WTC11 (cell line): ENCODE measurements around the gene HOXC11. TPM values are rescaled to one million over a fixed set of nuclear protein-coding genes. Genes with fewer than 3 reads are reported as not detected.
A peak's percentile ranks its signal among the peaks of the same experiment; 100 is the strongest.

Source experiments
- ATAC-seq: fragments of 200-7000 bp; cut with Tn5 transposase; 2 replicates; pipeline ENCODE4 v1.10.0; 2021; ENCODE audit warnings: mild to moderate bottlenecking, moderate library complexity
- CTCF ChIA-PET: fragments of 300-600 bp; sonication (Branson Sonifier 250); formaldehyde crosslinking; loops from one replicate; lab custom pipeline; 2021; ENCODE audit warnings: antibody characterized with exemption; lab: Charles Lee
- POLR2A ChIA-PET: fragments of 350-600 bp; sonication (Branson Sonifier 250); formaldehyde crosslinking; loops from one replicate; lab custom pipeline; 2021; ENCODE audit warnings: antibody characterized with exemption; lab: Charles Lee
- DNase-seq: peaks from one replicate; pipeline ENCODE4 v3.0.0; 2021; ENCODE audit warnings: low spot score
- H3K27ac Mint-ChIP-seq: 2 replicates; pipeline ENCODE4 v1.8.0; 2021; ENCODE audit warnings: mixed read lengths
- H3K27me3 Mint-ChIP-seq: 2 replicates; pipeline ENCODE4 v1.8.0; 2021; ENCODE audit warnings: low read depth, mild to moderate bottlenecking, moderate library complexity, mixed read lengths
- H3K36me3 Mint-ChIP-seq: 2 replicates; pipeline ENCODE4 v1.8.0; 2021; ENCODE audit warnings: mixed read lengths
- H3K4me1 Mint-ChIP-seq: 2 replicates; pipeline ENCODE4 v1.8.0; 2022; ENCODE audit warnings: mixed read lengths
- H3K4me3 Mint-ChIP-seq: 2 replicates; pipeline ENCODE4 v1.8.0; 2021; ENCODE audit warnings: mild to moderate bottlenecking, moderate library complexity, mixed read lengths
- H3K9me3 Mint-ChIP-seq: 2 replicates; pipeline ENCODE4 v1.8.0; 2021; ENCODE audit warnings: mixed read lengths
- CREB1 ChIP-seq: sonication (generic); formaldehyde crosslinking; IDR thresholded peaks from 2 replicates; pipeline ENCODE4 v1.8.0; 2023; ENCODE audit warnings: mild to moderate bottlenecking, missing genetic modification reagents
- CREM ChIP-seq: sonication (generic); formaldehyde crosslinking; IDR thresholded peaks from 2 replicates; pipeline ENCODE4 v1.8.1; 2022; ENCODE audit warnings: mild to moderate bottlenecking, missing genetic modification reagents, moderate library complexity
- ETV6 ChIP-seq: sonication (generic); formaldehyde crosslinking; IDR thresholded peaks from 2 replicates; pipeline ENCODE4 v1.8.1; 2022; ENCODE audit warnings: mild to moderate bottlenecking, missing genetic modification reagents
- GABPB1 ChIP-seq: sonication (generic); formaldehyde crosslinking; IDR thresholded peaks from 2 replicates; pipeline ENCODE4 v1.8.1; 2023; ENCODE audit warnings: mild to moderate bottlenecking, missing genetic modification reagents
- GTF2I ChIP-seq: fragments of 250-450 bp; sonication (Bioruptor Pico); conservative IDR thresholded peaks from 2 replicates; pipeline ENCODE4 v1.4.0; 2021; ENCODE audit warnings: mild to moderate bottlenecking
- TCF7 ChIP-seq: sonication (generic); formaldehyde crosslinking; IDR thresholded peaks from 2 replicates; pipeline ENCODE4 v1.8.0; 2022; ENCODE audit warnings: mild to moderate bottlenecking, low read depth, missing genetic modification reagents, moderate library complexity
- TEAD4 ChIP-seq: sonication (generic); formaldehyde crosslinking; IDR thresholded peaks from 2 replicates; pipeline ENCODE4 v1.8.0; 2022; ENCODE audit warnings: mild to moderate bottlenecking, missing genetic modification reagents
- ZNF121 ChIP-seq: sonication (generic); formaldehyde crosslinking; IDR thresholded peaks from 2 replicates; pipeline ENCODE4 v1.8.0; 2023; ENCODE audit warnings: missing genetic modification reagents
- total RNA-seq: library from RNA; stranded (reverse); gene quantifications from 3 replicates; pipeline ENCODE4 v1.2.3, GENCODE V29; 2021
- TF ChIP-seq, protein P1 (sequence below): sonication (generic); formaldehyde crosslinking; IDR thresholded peaks from 2 replicates; pipeline ENCODE4 v1.8.1; 2022; ENCODE audit warnings: missing genetic modification reagents, borderline replicate concordance
- TF ChIP-seq, protein P2 (sequence below): fragments of 250-450 bp; sonication (Bioruptor Pico); IDR thresholded peaks from 2 replicates; pipeline ENCODE4 v1.9.0; 2021; ENCODE audit warnings: mild to moderate bottlenecking
- TF ChIP-seq, protein P3 (sequence below): fragments of 250-450 bp; sonication (Bioruptor Pico); IDR thresholded peaks from 2 replicates; pipeline ENCODE4 v1.8.0; 2021; ENCODE audit warnings: mild to moderate bottlenecking
- TF ChIP-seq, protein P4 (sequence below): sonication (generic); formaldehyde crosslinking; conservative IDR thresholded peaks from 2 replicates; pipeline ENCODE4 v1.8.1; 2023; ENCODE audit warnings: mild to moderate bottlenecking, low read depth, missing genetic modification reagents, moderate library complexity
- TF ChIP-seq, protein P5 (sequence below): sonication (generic); formaldehyde crosslinking; IDR thresholded peaks from 2 replicates; pipeline ENCODE4 v1.8.0; 2023; ENCODE audit warnings: mild to moderate bottlenecking, missing genetic modification reagents

HOXC11 gene
- total RNA-seq, 1 experiment from 2014 or later, result not detected

DNA sequence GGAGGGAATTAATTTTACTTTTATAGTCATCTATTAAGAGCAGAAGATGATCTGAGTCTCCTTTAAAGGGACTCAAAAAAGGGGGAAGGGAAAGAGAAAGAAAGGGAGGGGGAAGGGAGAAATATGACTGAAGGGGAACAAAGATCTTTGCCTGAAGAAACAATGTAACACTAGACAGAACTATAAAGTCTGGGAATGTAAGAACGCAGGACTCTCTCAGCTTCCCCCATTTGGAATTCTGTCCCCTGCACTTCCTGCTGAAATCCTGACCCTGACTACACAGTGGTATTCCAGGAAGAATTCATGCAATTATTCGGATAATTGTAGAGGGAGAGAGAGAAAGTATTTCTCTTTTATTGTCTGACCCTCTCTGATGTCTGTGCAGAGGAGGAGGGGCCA lies 8.6 kb upstream of the HOXC11 start:
- POLR2A ChIA-PET, result no interaction called here
- Mint-ChIP-seq H3K36me3 (no peaks in the 10 kb centered on the region), H3K4me3 (no peak overlapping the region), H3K27me3 (peaks cover 100% of the 10 kb centered on the region), H3K9me3 (no peaks in the 10 kb centered on the region), H3K4me1 (peaks cover 23% of the 10 kb centered on the region), H3K27ac (no peak overlapping the region)
- ATAC-seq (no peak), DNase-seq (no peak)
- CTCF ChIA-PET, result no interaction called here
- TF ChIP-seq ETV6 (CRISPR knock-in tag) (no peak), GABPB1 (no peak), GTF2I (no peak), CREM (CRISPR knock-in tag) (no peak), CREB1 (CRISPR knock-in tag) (no peak)
- TF ChIP-seq, protein P1, sequence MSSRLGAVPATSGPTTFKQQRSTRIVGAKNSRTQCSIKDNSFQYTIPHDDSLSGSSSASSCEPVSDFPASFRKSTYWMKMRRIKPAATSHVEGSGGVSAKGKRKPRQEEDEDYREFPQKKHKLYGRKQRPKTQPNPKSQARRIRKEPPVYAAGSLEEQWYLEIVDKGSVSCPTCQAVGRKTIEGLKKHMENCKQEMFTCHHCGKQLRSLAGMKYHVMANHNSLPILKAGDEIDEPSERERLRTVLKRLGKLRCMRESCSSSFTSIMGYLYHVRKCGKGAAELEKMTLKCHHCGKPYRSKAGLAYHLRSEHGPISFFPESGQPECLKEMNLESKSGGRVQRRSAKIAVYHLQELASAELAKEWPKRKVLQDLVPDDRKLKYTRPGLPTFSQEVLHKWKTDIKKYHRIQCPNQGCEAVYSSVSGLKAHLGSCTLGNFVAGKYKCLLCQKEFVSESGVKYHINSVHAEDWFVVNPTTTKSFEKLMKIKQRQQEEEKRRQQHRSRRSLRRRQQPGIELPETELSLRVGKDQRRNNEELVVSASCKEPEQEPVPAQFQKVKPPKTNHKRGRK (CRISPR knock-in tag), result no peak
- TF ChIP-seq, protein P2, sequence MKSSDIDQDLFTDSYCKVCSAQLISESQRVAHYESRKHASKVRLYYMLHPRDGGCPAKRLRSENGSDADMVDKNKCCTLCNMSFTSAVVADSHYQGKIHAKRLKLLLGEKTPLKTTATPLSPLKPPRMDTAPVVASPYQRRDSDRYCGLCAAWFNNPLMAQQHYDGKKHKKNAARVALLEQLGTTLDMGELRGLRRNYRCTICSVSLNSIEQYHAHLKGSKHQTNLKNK (CRISPR knock-in tag), result no peak

DNA sequence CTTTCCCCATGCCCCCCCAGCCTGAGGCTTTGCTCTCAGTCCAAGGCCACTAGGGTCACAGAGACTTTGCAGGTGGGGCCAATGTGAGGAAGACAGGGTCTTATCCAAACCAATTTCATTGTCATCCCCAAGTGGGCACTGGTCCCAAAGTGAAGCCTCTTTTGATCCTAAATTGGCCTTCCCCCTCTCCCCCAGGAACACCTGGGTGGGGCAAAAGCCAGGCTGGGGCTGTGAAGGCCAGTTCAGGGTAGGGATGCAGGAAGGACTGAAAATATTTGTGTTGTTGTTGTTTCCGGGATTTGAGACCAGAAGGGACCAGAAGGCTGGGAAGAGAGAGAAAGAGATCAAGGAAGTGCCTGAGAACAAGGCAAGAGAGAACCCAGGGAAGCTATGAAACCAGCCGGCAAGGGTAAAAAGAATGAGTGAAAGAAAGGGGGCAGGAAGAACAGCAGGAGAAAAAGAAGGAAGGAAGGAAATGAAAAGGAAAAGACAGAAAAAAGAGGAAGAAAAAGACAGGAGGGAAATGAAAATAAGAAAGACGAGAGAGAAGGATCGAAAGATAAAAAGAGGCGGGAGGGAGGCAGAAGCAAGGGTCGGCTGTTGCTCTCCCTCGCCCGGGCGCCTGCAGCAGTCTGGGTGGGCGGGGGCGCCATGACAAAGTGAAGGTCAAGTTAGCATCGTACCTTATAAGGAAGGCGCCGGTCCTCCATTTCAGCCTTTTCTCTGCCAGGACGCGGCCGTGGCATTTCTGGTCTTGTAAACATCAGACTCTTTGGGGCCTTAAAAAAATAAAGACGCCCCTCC lies 7.4 kb upstream of the HOXC11 start:
- TF ChIP-seq, protein P1 (CRISPR knock-in tag), result peak; percentile 99
- TF ChIP-seq TCF7, result no peak
- ChIA-PET CTCF (interaction anchor here (1.1 kb wide), 1 partner anchor 10 kb away, joined by 3 read pairs; no protein-coding TSS in a partner anchor), POLR2A (interaction anchor here (1.0 kb wide), 1 partner anchor 26 kb away, joined by 3 read pairs; no protein-coding TSS in a partner anchor)
- Mint-ChIP-seq H3K9me3 (no peaks in the 10 kb centered on the region), H3K36me3 (no peaks in the 10 kb centered on the region), H3K4me1 (peaks cover 20% of the 10 kb centered on the region), H3K27ac (no peak overlapping the region), H3K27me3 (peaks cover 100% of the 10 kb centered on the region), H3K4me3 (peak overlapping the region; percentile 7)
- DNase-seq, result peak; percentile 85
- peak; percentile 65 for ATAC-seq

DNA sequence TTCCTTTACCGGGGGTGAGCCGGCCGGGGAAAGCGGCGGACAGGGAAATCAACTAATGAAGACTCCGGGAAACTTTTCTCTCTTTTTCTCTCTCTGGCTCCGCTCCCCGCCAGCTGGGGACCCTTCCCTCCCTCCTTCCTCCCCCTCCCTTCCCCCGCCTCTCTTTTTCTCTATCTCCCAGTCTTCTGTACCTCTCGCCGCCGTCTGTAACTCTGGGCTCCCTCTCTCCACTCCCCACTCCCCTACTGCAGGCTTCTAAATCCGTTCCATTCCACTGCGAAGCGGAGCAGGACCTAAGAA lies 6.9 kb upstream of the HOXC11 start:
- DNase-seq (peak; percentile 63), ATAC-seq (peak; percentile 57)
- no peaks in the 10 kb centered on the region for H3K36me3 Mint-ChIP-seq
- H3K4me3 Mint-ChIP-seq, result peak overlapping the region; percentile 7
- peaks cover 100% of the 10 kb centered on the region for H3K27me3 Mint-ChIP-seq
- H3K4me1 Mint-ChIP-seq, result peaks cover 18% of the 10 kb centered on the region
- no peaks in the 10 kb centered on the region for H3K9me3 Mint-ChIP-seq
- ChIA-PET POLR2A (interaction anchor here (1.0 kb wide), 1 partner anchor 25 kb away, joined by 3 read pairs; no protein-coding TSS in a partner anchor), CTCF (interaction anchor here (0.8 to 1.1 kb wide), 2 partner anchors 10 to 359 kb away, joined by 3 read pairs; partner anchors contain the start of gene COPZ1)
- H3K27ac Mint-ChIP-seq, result no peak overlapping the region
- TF ChIP-seq ZNF121 (no peak), TEAD4 (CRISPR knock-in tag) (no peak)
- TF ChIP-seq, protein P3, sequence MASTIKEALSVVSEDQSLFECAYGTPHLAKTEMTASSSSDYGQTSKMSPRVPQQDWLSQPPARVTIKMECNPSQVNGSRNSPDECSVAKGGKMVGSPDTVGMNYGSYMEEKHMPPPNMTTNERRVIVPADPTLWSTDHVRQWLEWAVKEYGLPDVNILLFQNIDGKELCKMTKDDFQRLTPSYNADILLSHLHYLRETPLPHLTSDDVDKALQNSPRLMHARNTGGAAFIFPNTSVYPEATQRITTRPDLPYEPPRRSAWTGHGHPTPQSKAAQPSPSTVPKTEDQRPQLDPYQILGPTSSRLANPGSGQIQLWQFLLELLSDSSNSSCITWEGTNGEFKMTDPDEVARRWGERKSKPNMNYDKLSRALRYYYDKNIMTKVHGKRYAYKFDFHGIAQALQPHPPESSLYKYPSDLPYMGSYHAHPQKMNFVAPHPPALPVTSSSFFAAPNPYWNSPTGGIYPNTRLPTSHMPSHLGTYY (CRISPR knock-in tag), result no peak
- TF ChIP-seq, protein P4, sequence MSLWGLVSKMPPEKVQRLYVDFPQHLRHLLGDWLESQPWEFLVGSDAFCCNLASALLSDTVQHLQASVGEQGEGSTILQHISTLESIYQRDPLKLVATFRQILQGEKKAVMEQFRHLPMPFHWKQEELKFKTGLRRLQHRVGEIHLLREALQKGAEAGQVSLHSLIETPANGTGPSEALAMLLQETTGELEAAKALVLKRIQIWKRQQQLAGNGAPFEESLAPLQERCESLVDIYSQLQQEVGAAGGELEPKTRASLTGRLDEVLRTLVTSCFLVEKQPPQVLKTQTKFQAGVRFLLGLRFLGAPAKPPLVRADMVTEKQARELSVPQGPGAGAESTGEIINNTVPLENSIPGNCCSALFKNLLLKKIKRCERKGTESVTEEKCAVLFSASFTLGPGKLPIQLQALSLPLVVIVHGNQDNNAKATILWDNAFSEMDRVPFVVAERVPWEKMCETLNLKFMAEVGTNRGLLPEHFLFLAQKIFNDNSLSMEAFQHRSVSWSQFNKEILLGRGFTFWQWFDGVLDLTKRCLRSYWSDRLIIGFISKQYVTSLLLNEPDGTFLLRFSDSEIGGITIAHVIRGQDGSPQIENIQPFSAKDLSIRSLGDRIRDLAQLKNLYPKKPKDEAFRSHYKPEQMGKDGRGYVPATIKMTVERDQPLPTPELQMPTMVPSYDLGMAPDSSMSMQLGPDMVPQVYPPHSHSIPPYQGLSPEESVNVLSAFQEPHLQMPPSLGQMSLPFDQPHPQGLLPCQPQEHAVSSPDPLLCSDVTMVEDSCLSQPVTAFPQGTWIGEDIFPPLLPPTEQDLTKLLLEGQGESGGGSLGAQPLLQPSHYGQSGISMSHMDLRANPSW, result no peak
- TF ChIP-seq, protein P1 (CRISPR knock-in tag), result no peak
- TF ChIP-seq, protein P5, sequence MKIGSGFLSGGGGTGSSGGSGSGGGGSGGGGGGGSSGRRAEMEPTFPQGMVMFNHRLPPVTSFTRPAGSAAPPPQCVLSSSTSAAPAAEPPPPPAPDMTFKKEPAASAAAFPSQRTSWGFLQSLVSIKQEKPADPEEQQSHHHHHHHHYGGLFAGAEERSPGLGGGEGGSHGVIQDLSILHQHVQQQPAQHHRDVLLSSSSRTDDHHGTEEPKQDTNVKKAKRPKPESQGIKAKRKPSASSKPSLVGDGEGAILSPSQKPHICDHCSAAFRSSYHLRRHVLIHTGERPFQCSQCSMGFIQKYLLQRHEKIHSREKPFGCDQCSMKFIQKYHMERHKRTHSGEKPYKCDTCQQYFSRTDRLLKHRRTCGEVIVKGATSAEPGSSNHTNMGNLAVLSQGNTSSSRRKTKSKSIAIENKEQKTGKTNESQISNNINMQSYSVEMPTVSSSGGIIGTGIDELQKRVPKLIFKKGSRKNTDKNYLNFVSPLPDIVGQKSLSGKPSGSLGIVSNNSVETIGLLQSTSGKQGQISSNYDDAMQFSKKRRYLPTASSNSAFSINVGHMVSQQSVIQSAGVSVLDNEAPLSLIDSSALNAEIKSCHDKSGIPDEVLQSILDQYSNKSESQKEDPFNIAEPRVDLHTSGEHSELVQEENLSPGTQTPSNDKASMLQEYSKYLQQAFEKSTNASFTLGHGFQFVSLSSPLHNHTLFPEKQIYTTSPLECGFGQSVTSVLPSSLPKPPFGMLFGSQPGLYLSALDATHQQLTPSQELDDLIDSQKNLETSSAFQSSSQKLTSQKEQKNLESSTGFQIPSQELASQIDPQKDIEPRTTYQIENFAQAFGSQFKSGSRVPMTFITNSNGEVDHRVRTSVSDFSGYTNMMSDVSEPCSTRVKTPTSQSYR, result no peak
